GM21360 (cell line): Measurements from ENCODE around the gene TNFRSF12A.

Experiments
- ATAC-seq: cut with Tn5 transposase; IDR thresholded peaks from one replicate; pipeline ENCODE4 v1.9.1; 2021; ENCODE audit warnings: mild to moderate bottlenecking, moderate library complexity; ENCODE audit not compliant: unreplicated experiment

Gene TNFRSF12A

GRCh38 chr16:3010510-3010909 lies 9.7 kb upstream of the TNFRSF12A start:
- ATAC-seq: no peak

GRCh38 chr16:3012246-3012645 lies 7.9 kb upstream of the TNFRSF12A start:
- no peak for ATAC-seq

GRCh38 chr16:3012828-3013420 lies 7.2 kb upstream of the TNFRSF12A start, which contains the start of gene CLDN9:
Gene CLDN9 (plus strand): TSS chr16:3012923. CDS start chr16:3013363, 440 bp downstream.
- no peak for ATAC-seq

- ATAC-seq: no peak
Measured at GRCh38 chr16:3013491-3013951, 6.6 kb upstream of the TNFRSF12A start.

- ATAC-seq: no peak
Measured at GRCh38 chr16:3013998-3014690, 6.0 kb upstream of the TNFRSF12A start.

- ATAC-seq: no peak
Measured at GRCh38 chr16:3014971-3015370, 5.2 kb upstream of the TNFRSF12A start.

- no peak for ATAC-seq
Measured at GRCh38 chr16:3015865-3016521, 4.2 kb upstream of the TNFRSF12A start.

GRCh38 chr16:3017344-3017743 lies 2.8 kb upstream of the TNFRSF12A start:
- ATAC-seq: no peak

GRCh38 chr16:3017794-3018506 lies 2.2 kb upstream of the TNFRSF12A start, which contains the start of gene CLDN6:
Gene CLDN6 (minus strand): TSS chr16:3018183. CDS start chr16:3016021, 2,162 bp downstream.
- no peak for ATAC-seq

- ATAC-seq: no peak
Measured at GRCh38 chr16:3019594-3020246, 448 bp upstream of the TNFRSF12A start.

- no peak for ATAC-seq
Measured at GRCh38 chr16:3020604-3021448, 658 bp downstream of the TNFRSF12A start.

- no peak for ATAC-seq
Measured at GRCh38 chr16:3021449-3022207, 1.5 kb downstream of the TNFRSF12A start.

GRCh38 chr16:3022208-3022683 lies 2.1 kb downstream of the TNFRSF12A start:
- no peak for ATAC-seq

GRCh38 chr16:3022684-3023414 lies 2.7 kb downstream of the TNFRSF12A start:
- no peak for ATAC-seq

GRCh38 chr16:3023415-3023668 lies 3.2 kb downstream of the TNFRSF12A start:
- no peak for ATAC-seq

- ATAC-seq: peak; percentile 56
Measured at GRCh38 chr16:3023669-3024478, 3.7 kb downstream of the TNFRSF12A start, which contains the start of the genes HCFC1R1 and THOC6. Gene HCFC1R1 (minus strand): TSS chr16:3023942. CDS start chr16:3023941, 1 bp downstream. Gene THOC6 (plus strand): TSS chr16:3024035. CDS start chr16:3024327, 292 bp downstream.
